ENCODE measurements around the gene DES.

The DES gene

GRCh38 chr2:219421323-219421722 is 3.1 kb downstream of the DES start:
- DNase-seq = no peak

DNA sequence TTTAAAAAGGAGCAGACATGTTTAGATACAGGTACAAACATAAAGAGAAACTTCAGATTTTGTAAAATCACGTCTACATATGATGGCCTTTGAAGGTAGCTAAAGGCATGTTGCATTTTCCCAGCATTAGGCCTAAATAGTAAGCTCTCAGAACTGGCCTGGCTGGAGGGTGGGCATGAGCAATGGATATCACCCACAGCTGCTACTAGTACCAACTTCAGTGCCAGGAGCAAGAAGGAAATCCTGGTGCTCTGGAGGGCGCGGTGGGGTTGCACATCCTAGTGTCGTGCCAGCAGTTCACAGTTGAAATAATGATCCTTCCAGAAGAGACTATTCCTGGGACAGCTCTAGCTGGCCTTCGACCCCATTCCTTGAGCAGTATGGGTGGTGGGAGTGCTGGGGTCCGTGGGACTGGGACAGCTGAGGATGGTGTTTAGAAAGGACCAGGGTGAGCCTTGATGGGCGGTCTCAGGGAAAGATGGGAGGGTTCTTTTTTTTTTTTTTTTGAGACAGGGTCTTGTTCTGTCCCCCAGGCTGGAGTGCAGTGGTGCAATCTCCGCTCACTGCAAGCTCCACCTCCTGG is 4.9 kb downstream of the DES start:
- no peak for DNase-seq

DNA sequence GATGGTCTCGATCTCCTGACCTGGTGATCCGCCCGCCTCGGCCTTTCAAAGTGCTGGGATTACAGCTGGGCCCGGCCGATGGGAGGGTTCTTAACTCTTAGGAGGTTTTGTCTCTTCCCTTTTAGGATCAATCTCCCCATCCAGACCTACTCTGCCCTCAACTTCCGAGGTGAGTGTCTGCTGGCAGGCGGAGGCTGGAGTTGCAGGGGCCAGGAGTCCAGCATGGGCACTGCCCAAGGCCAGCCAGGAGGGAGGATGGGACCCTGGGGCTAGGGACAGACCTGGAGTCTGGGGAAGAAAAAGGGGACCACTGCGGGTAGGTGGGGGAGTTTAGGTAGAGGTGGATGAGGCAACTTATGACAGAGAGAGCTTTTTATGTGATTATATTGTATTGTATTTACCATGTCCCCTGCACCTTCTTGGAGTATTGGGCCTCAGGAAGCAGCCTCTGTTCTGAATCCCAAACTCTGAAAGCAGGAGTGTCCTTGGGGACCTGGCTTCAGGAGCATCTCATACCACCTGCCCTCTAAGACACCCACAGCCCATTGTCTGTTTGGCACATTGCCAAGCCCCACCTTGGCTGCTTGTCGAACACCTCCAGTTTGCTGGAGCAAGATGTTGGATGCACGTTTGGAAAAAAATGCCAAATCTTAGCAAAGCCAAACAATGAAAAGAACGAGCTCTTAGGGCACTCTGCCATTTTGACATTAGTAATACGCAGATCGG is 5.6 kb downstream of the DES start:
- DNase-seq = no peak

DNA sequence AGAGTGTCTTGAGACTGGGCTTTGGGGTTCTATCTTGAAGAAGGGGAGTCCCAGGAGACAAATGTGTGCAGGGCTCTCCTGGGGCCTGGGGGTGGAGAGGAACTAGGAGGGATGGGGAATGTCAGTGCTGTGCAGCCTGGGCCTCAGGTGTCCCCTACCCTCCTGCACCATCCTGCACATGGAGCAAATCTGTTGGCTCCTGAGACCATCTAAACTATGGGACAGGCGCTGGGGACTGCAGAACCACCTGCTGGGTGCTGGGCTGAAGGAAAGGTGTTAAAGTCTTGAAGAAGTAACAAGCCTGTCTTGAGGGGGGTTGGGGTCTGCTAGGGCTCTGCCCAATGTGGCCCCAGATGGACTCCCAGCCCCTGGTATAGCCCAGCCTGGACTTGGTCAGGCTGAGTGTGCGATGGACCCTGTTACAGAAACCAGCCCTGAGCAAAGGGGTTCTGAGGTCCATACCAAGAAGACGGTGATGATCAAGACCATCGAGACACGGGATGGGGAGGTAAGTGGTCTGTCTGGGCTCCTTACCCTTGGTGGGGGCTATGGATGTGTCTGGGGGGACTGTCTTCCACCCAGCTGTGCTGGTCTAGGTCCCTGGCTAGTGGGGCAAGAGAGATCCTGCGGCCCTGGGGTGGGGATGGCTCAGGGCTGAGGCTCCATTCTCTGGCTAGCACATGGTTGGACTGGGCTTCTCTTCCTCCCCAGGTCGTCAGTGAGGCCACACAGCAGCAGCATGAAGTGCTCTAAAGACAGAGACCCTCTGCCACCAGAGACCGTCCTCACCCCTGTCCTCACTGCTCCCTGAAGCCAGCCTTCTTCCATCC is 7.3 kb downstream of the DES start:
- DNase-seq = no peak

- DNase-seq = no peak
These were observed 7.9 kb downstream of the DES start for GRCh38 chr2:219426068-219426443.

GRCh38 chr2:219426534-219427136 is 8.5 kb downstream of the DES start:
- DNase-seq = no peak

DNA sequence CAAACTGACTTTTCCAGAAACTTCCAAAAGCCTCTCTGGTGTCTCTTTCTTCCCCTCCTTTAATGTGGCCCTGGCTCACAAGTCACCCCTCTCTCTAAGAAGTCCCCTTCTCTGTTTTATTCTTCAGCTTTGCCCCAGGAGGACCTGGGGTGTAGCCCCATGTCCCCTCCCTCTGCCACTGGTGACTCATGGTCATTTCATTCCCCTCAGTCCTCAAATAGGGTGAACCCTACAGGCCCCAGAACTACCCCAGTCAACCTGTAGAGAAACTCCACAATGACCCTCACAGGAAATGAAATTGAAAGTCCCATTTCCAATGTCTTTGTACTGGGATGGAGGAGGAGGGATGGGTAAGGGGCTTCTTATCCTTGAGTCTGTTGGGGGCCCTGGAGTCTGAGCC is 10.3 kb downstream of the DES start:
- DNase-seq = no peak

DNA sequence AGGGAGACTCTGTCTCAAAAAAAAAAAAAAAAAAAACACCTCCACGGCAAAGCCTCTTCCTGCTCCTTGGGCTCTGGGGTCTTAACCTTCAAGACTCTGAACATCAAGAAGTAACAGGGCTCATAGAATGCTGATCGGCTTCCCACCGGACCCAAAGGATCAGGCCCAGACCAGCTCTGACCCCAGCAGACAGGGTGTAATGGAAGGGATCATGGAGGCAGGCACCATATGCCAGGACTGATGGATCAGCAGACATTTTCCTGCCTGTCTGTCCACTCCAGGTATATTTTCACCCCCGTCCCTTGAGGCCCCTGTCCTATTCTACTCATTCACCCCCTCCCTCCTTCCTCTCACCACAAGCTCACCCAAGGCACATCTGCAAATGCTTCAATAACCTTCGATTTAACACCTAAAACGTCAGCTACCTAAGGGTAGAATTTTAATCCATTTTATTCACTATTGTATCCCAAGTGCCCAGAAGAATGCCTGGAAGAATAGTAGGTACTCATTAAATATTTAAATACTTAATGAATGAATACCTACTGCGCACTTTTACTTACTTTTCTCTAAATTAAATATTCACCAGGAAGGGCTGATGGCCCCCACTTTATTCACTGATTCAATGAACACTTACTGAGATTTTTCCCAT is 11.9 kb downstream of the DES start:
- DNase-seq = no peak

DNA sequence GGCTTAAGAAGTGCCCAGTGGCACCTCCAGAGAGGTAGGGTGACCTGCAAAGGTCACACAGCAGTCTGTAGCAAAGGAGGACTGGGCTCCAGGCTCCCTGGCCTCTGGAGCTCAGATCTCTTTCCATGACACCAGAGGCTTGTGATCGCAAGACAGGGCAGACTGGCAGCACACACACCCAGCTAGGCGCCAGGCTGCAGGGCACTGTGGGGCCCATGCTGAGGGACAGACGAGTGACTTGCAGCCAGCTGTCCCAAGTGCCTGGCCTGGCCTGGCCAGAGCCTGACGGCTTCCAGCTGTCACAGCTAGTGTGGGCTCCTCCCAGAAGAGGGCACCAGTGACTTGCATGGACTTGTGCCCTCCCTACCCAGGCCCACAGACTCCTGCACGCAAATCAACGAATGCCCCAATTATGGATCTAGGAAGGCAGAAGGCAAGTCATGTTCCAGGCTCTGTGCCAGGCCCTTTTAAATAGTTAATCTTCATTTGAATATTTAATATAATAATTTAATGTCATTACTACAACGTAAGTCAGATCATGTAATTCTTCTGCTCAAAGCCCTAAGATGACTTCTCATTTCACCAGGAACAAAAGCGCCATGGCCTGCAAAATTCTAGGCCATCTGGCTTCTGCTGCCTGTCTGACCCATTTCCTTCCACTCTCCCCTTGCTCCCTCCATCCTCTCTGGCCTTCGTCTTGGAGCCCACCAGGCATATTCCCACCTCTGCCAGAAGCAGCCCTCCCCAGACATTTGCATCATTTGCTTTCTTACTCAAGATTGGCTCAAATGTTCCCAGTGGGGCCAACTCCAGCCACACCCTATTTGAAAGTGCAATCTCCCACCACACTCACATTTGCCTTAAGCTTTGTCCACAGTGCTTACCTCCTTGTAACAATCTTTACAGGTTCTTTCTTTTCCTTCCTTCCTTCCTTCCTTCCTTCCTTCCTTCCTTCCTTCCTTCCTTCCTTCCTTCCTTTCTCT is 12.7 kb downstream of the DES start:
- peak; percentile 49 for DNase-seq

GRCh38 chr2:219433666-219434467 is 15.7 kb downstream of the DES start:
- peak; percentile 86 for DNase-seq

DNA sequence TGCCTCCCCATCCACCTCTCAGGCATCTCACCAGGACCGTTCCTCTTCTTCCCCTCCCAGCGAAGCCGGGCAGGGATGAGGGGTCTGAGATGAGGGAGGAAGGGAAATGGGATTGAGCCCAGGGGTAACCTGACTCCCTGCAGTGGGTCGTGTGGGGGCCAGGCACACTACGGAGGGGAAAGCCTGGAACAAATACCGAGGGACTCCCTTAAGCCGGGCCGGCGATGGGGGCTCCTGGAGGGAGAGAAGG is 16.2 kb downstream of the DES start:
- no peak for DNase-seq

DNA sequence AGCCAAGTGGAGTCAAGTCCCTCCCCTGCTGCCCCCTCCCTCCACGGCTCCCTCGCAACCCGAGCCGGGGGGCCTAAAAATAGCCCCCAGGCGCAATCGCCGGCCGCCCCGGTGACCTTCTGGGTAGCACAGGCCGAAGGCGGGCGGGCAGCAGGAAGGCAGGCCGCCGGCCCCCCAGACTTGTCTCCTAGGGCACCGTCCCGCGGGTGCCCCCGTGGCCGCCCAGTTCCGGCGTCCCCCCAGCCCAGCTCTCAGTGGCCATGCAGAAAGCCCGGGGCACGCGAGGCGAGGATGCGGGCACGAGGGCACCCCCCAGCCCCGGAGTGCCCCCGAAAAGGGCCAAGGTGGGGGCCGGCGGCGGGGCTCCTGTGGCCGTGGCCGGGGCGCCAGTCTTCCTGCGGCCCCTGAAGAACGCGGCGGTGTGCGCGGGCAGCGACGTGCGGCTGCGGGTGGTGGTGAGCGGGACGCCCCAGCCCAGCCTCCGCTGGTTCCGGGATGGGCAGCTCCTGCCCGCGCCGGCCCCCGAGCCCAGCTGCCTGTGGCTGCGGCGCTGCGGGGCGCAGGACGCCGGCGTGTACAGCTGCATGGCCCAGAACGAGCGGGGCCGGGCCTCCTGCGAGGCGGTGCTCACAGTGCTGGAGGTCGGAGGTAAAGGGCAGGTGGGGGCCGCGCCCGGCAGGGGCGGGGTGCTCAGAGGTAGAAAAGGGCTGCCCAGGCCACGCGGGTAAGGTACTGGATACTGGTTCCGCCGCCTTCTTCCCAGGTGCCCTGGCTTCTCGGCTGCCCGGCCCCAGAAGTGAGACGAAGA is 16.7 kb downstream of the DES start, which contains the start of gene SPEG:
Gene SPEG (plus strand): TSS at position 126 of the 808 bp plus-strand sequence. CDS start 135 bp downstream, at position 261.
- no peak for DNase-seq

DNA sequence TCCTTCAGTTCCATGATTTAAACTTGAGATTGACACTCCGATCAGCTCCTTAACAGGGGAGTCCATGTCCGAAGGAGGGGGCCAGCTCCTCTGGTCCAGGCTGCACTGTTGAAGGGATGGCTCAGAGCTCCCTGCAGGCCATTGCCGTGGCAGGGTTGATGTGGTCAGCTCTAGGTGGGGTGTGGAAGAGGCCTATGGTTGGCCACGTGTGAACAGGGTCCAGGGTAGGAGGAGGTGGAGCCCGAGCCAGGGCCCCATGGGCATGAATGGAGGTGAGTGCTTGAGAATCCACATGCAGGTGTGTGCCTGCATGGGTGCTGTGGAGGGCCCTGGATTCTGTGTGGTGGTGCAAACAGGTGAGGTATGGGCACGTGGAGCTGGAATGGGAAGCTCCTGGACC is 17.5 kb downstream of the DES start:
- no peak for DNase-seq

GRCh38 chr2:219436491-219436890 is 18.3 kb downstream of the DES start:
- no peak for DNase-seq

DNA sequence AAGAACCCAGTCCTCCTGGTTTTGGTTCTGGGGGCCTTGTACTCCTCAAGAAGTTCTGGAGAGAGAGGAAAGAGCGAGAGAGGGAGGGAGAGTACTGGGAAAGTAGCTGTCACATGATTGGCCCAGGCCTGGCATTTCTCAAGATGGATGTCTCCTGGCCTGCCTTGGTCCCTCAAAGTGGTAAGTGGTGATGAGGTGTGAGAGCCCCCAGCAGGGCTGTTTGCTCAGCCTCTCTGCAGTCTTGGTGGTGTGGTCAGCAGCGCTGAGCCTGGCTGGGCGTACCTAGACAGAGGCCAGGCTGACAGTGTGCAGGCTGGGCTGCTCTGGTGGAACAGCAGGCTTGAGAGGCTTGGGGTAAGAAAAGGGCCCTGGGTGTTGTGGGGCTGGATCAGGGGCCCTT is 19.0 kb downstream of the DES start:
- DNase-seq = no peak

GRCh38 chr2:219437690-219438206 is 19.6 kb downstream of the DES start:
- no peak for DNase-seq

DNA sequence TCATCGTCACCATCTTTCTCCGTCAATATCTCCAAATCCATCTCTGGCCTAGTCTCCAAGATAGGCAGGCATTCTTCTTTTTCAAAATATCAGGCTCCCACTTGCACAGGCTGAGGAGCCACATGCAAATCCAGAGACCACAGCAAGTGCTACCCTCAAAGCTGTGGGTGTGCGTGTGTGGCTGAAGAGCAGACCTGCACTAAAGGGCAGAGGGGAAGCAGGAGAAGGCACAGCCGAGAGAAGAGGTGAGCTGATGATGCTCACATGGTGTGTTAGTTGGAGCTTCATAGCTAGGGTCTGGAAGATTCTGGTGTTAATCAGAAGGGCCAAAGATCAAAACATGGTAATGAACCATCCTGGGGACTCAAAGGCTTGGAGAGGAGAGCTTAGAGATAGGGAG is 20.3 kb downstream of the DES start:
- DNase-seq = no peak

DNA sequence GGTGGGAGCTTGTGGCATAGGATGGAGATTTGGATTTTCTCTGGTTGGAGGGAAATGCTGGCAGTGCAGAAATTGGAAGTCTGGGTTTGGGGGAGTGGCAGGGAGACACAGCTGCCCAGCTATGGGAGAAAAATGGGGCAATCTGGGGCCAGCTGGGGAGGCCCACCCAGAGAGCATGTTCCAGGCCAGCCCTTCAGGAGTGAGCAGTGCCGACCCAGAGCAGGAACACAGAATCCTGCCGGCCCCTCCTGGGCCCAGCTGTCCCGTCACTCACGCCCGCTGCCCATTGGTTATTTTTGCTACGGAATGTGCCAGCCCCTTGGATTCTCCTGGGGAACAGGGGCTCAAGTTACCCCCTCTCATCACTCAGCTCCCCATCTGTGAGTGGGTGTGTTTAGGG is 21.3 kb downstream of the DES start:
- no peak for DNase-seq

DNA sequence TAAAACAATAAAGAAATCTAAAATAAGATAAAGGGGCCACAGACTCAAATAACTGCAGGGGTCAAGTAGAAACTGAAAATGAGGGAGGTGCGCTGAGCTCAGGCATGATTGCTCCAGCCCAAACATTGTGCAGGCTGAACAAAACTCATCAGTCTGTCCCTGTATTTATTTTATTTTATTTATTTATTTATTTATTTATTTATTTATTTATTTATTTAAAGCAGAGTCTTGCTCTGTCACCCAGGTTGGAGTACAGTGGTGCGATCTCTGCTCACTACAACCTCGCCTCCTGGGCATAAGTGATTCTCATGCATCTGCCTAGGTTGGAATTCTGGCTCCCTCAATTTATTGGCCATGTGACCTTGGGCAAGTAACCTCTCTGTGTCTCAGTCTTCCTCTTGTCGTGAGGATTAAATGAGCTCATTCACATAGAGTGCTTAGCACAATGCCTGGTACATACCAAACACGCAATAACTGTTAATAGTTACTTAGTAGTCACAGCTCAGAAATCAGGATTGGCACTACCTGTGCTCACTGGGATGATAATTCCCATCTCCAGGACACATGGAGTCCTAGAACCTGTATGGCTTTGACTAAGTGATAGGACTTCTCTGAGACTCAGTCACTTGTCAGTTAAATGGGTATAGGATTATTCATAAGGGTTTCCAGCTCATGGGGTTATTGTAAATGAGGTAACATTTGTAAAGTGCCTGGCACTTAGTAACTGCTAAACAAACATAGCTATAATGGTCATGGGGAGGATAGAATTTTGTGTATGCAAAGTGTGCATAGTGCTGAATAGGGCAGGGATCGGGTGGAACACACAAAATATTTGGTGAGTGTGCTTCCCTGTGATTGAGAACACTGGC is 22.4 kb downstream of the DES start:
- no peak for DNase-seq
